GM18505 (cell line): ENCODE data around the gene HMOX1.

Experiments used
- ATAC-seq: cut with Tn5 transposase; IDR thresholded peaks from one replicate; pipeline ENCODE4 v1.9.1; 2021; ENCODE audit not compliant: unreplicated experiment
- POLR2A ChIP-seq: IDR thresholded peaks from 4 replicates; pipeline ENCODE4 v1.6.1; 2011; ENCODE audit warnings: borderline replicate concordance; ENCODE audit not compliant: insufficient read depth, insufficient read length; ENCODE audit errors: extremely low read depth

Gene HMOX1

GRCh38 chr22:35413624-35414023, 32.7 kb downstream of the HMOX1 start:
- TF ChIP-seq POLR2A = no peak
- ATAC-seq = no peak

DNA sequence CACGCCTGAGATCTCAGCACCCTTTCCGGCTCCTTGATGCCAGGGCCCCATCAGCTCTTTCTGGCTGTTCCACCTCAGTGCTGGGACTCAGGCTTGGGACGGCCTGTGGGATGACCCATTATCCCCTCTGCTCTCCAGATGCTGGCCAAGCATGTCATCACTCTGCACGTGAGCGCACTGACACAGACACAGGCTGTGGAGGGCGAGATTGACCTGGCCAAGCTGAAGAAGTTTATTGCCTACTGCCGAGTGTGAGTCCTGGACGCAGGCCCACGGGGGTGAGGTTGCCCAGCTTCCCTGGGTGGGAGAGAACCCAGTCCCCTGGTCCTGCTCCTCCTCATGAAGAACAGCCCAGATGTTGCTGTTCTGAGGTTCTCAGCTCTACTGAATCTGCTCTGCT, 36.7 kb downstream of the HMOX1 start:
- no peak for ATAC-seq
- no peak for TF ChIP-seq POLR2A

DNA sequence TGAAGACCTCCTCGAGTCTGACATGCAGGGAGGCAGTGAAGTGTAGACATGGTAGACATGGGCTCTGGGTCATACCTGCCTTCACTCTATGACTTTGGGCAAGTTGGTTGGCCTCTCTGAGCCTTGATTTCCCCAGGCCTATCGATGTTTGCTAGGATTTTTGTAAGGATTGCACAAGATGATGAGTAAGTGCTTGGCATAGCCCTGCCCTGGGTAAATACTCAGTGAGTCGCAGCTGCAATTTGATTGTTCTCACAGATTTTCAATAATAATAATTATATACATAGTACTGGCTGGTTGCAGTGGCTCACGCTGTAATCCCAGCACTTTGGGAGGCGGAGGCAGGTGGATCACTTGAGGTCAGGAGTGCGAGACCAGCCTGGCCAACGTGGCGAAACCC, 37.2 kb downstream of the HMOX1 start:
- ATAC-seq = no peak
- TF ChIP-seq POLR2A = no peak

- ATAC-seq = no peak
- TF ChIP-seq POLR2A = no peak
These were observed 37.8 kb downstream of the HMOX1 start for GRCh38 chr22:35418731-35419130.

DNA sequence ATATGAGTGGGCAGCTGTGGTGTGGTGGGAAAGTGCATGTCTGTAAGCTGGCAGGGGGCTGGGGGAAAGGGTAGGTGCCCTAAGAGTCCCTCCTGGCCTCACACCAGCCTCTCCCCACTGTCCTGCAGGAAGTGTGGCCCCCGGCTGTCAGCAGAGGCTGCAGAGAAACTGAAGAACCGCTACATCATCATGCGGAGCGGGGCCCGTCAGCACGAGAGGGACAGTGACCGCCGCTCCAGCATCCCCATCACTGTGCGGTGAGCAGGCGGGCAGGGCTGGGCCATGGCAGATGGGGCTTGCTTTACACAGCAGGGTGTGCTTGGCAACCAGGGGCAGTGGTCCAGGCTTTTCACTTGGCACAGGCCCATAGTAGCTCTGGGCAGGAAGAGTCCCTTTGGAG, 38.9 kb downstream of the HMOX1 start:
- no peak for TF ChIP-seq POLR2A
- ATAC-seq = no peak

DNA sequence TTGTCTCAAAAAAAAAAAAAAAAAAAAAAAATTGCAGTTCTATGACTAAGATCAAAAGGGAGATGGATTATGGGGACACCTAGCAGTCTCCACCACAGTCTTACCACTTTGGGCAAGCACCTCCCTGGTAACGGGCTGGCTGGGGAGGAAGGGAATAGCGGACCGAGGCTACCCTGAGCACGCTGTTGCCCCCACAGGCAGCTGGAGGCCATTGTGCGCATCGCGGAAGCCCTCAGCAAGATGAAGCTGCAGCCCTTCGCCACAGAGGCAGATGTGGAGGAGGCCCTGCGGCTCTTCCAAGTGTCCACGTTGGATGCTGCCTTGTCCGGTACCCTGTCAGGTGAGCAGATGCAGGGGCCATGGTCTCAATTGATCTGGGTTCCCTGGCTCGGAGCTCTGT, 40.2 kb downstream of the HMOX1 start:
- TF ChIP-seq POLR2A = no peak

GRCh38 chr22:35422145-35422544, 41.2 kb downstream of the HMOX1 start:
- no peak for ATAC-seq
- TF ChIP-seq POLR2A = no peak

More for the DNA sequence above, 40.2 kb downstream of the HMOX1 start:
- ATAC-seq = no peak

DNA sequence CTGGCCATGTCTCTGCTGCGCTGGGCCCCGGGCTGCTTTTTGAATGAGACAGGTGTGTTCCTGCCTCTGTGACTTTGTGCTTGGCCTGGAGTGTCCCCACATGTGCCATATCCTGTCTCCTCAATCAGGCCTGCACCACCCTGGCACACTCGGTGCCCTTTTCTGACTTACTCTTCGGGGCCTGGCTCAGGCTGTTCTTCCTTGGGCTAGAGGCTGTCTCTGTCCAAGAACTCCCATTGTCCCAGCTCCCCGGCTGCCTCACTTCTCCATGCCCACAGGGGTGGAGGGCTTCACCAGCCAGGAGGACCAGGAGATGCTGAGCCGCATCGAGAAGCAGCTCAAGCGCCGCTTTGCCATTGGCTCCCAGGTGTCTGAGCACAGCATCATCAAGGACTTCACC, 42.0 kb downstream of the HMOX1 start:
- TF ChIP-seq POLR2A = no peak
- no peak for ATAC-seq

DNA sequence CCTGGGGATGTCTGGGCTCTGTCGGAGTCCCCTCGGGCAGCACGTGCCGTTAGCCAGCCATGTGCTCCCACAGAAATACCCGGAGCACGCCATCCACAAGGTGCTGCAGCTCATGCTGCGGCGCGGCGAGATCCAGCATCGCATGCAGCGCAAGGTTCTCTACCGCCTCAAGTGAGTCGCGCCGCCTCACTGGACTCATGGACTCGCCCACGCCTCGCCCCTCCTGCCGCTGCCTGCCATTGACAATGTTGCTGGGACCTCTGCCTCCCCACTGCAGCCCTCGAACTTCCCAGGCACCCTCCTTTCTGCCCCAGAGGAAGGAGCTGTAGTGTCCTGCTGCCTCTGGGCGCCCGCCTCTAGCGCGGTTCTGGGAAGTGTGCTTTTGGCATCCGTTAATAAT, 43.2 kb downstream of the HMOX1 start:
- no peak for TF ChIP-seq POLR2A
- no peak for ATAC-seq

- no peak for ATAC-seq
- TF ChIP-seq POLR2A = no peak
These were observed 43.9 kb downstream of the HMOX1 start for GRCh38 chr22:35424761-35425160.

- TF ChIP-seq POLR2A = no peak
- no peak for ATAC-seq
These were observed 44.6 kb downstream of the HMOX1 start for GRCh38 chr22:35425546-35425945.

DNA sequence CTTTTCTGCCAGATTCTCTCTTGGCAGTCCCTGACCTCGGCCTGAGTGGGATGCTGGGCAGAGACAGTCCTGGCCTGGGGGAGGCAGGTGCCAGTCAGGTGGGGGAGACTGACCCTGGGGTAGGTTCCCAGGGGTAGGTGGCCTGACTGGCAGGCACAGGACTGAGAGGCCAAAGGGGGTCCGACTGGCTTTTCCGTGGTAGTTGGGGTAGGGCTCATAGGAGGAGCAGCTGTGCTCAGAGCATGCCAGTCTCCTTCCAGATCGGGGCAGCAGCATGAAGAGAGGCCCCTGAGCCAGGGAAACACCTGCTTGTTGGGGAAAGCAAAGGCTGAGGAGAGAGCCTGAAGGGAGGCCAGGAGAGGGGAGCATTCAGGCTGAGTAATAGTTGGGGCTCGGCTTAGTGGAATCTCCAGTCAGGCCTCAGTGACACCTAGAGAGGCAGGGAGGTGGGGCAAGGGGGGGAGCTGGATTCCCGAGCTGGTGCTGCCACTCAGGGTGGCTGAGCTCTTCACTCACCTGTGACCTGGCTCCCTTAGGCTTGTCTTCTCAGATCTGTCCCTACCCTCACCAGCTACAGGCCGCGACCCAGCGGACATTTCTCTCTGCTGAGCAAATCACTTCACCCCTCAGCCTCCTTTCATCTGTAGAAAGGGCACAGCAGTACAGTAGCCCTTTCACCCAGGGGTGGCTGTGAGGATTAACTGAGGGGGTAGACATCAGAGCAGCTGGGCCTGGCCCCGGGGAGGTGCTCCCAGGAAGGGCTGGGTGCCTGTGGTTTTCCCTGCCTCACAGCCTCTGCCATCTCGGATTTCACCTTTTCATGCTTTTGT, 45.3 kb downstream of the HMOX1 start:
- TF ChIP-seq POLR2A = no peak
- ATAC-seq = no peak

GRCh38 chr22:35426801-35427140, 45.9 kb downstream of the HMOX1 start:
- TF ChIP-seq POLR2A = no peak
- ATAC-seq = no peak

- TF ChIP-seq POLR2A = no peak
- no peak for ATAC-seq
These were observed 50.0 kb downstream of the HMOX1 start for GRCh38 chr22:35430897-35431322.
